HEK293T (cell line): ENCODE results near the gene METTL21A.

ENCODE experiments used
- CTCF ChIA-PET: fragments of 350-600 bp; formaldehyde crosslinking; extraction: SDS; loops from one replicate; lab custom pipeline; 2021; ENCODE audit warnings: antibody characterized with exemption, inconsistent platforms; lab: Yijun Ruan, JAX
- POLR2A ChIA-PET: fragments of 350-600 bp; formaldehyde crosslinking; extraction: SDS; loops from one replicate; lab custom pipeline; 2020; ENCODE audit warnings: antibody characterized with exemption, inconsistent platforms; lab: Yijun Ruan, JAX
- DNase-seq: peaks from one replicate; pipeline ENCODE4 v3.0.0; 2012; ENCODE audit warnings: mixed read lengths; ENCODE audit errors: extremely low spot score
- ARNT ChIP-seq: fragments of 450-650 bp; IDR thresholded peaks from 2 replicates; pipeline ENCODE4 v1.6.1; 2017; ENCODE audit warnings: mild to moderate bottlenecking
- BHLHE40 ChIP-seq: fragments of 450-650 bp; IDR thresholded peaks from 2 replicates; pipeline ENCODE4 v1.6.1; 2016; ENCODE audit warnings: mild to moderate bottlenecking, moderate library complexity, borderline replicate concordance
- CTBP1 ChIP-seq: fragments of 450-650 bp; IDR thresholded peaks from 2 replicates; pipeline ENCODE4 v1.6.1; 2016; ENCODE audit warnings: borderline replicate concordance
- ELF4 ChIP-seq: fragments of 450-650 bp; IDR thresholded peaks from 2 replicates; pipeline ENCODE4 v1.6.1; 2017; ENCODE audit warnings: antibody characterized with exemption
- FOXA1 ChIP-seq: fragments of 450-650 bp; IDR thresholded peaks from 2 replicates; pipeline ENCODE4 v1.6.1; 2016; ENCODE audit warnings: mild to moderate bottlenecking
- FOXK2 ChIP-seq: fragments of 450-650 bp; IDR thresholded peaks from 2 replicates; pipeline ENCODE4 v1.6.1; 2016; ENCODE audit warnings: mild to moderate bottlenecking
- FOXM1 ChIP-seq: fragments of 450-650 bp; IDR thresholded peaks from 2 replicates; pipeline ENCODE4 v1.6.1; 2017; ENCODE audit warnings: mild to moderate bottlenecking, borderline replicate concordance
- HDGF ChIP-seq: fragments of 450-650 bp; IDR thresholded peaks from 2 replicates; pipeline ENCODE4 v1.6.1; 2017; ENCODE audit warnings: antibody characterized with exemption, borderline replicate concordance
- L3MBTL2 ChIP-seq: fragments of 450-650 bp; conservative IDR thresholded peaks from 2 replicates; pipeline ENCODE4 v1.6.1; 2016; ENCODE audit warnings: mild to moderate bottlenecking
- LEF1 ChIP-seq: fragments of 450-650 bp; IDR thresholded peaks from 2 replicates; pipeline ENCODE4 v1.6.1; 2017; ENCODE audit warnings: mild to moderate bottlenecking, borderline replicate concordance
- NFRKB ChIP-seq: fragments of 450-650 bp; IDR thresholded peaks from 2 replicates; pipeline ENCODE4 v1.6.1; 2016; ENCODE audit warnings: mild to moderate bottlenecking, moderate library complexity
- PKNOX1 ChIP-seq: fragments of 450-650 bp; IDR thresholded peaks from 2 replicates; pipeline ENCODE4 v1.6.1; 2016
- SP1 ChIP-seq: fragments of 450-650 bp; IDR thresholded peaks from 2 replicates; pipeline ENCODE4 v1.6.1; 2017
- SUZ12 ChIP-seq: fragments of 450-650 bp; IDR thresholded peaks from 2 replicates; pipeline ENCODE4 v1.6.1; 2016; ENCODE audit warnings: mild to moderate bottlenecking
- TARDBP ChIP-seq: fragments of 450-650 bp; IDR thresholded peaks from 2 replicates; pipeline ENCODE4 v1.6.1; 2016
- ZNF384 ChIP-seq: fragments of 450-650 bp; IDR thresholded peaks from 2 replicates; pipeline ENCODE4 v1.6.1; 2016

METTL21A gene

DNA sequence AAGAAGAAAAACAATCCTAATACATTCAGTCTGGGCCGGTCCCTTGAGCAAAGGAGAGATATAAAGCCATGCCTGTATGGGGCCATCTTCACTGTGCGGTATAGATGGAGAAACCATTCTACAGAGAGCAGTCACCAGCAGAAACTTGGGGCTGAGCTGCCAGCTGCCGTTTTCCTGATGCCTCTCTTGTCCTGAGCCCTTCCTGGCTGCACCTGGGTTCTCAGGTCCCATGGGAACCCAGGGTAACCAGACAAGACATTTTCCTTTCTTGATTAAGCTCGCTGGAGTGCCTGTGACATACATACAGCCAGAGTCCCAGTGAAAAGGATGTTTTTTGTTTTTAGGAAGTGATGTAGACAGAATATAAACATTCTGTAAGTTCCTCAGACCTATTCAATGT is 5.3 kb upstream of the METTL21A start:
- ChIA-PET POLR2A (interaction anchor here (1.7 kb wide), 1 partner anchor 81 kb away, joined by 6 read pairs; the partner anchor contains the start of gene CCNYL1), CTCF (interaction anchor here (0.7 to 1.0 kb wide), 2 partner anchors 104 to 350 kb away, joined by 3 to 4 read pairs; no protein-coding TSS in a partner anchor)
- TF ChIP-seq FOXM1 = no peak
- TF ChIP-seq PKNOX1 = no peak
- no peak for TF ChIP-seq SP1
- TF ChIP-seq TARDBP = no peak
- no peak for TF ChIP-seq ELF4
- TF ChIP-seq SUZ12 = no peak
- TF ChIP-seq FOXK2 = no peak
- no peak for TF ChIP-seq HDGF
- no peak for TF ChIP-seq LEF1
- TF ChIP-seq ARNT = no peak
- no peak for TF ChIP-seq CTBP1
- no peak for TF ChIP-seq NFRKB
- no peak for DNase-seq

DNA sequence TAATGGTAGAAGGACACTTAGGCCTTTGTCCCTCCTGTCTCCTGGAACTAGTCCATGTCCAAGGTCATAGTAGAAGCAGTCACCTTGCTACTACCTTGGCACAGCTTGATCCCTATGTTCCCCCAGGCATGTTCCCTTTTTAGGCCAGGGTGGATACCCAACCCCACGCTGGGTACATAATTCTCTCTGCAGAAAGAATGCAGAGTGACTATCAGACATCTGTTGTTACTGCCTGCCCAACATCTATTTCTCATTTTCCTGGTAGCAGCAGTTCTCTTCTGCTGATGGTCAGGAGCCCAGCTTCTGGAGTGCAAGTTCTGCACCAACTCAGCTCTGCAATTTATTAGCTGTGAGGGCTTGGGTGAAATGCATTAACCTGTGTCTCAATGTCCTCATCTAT is 4.4 kb upstream of the METTL21A start:
- TF ChIP-seq LEF1 (no peak), ZNF384 (no peak), L3MBTL2 (no peak), FOXM1 (no peak), NFRKB (no peak)
- ChIA-PET CTCF (no interaction called here), POLR2A (interaction anchor here (1.7 kb wide), 1 partner anchor 82 kb away, joined by 6 read pairs; the partner anchor contains the start of gene CCNYL1)
- DNase-seq = no peak

DNA sequence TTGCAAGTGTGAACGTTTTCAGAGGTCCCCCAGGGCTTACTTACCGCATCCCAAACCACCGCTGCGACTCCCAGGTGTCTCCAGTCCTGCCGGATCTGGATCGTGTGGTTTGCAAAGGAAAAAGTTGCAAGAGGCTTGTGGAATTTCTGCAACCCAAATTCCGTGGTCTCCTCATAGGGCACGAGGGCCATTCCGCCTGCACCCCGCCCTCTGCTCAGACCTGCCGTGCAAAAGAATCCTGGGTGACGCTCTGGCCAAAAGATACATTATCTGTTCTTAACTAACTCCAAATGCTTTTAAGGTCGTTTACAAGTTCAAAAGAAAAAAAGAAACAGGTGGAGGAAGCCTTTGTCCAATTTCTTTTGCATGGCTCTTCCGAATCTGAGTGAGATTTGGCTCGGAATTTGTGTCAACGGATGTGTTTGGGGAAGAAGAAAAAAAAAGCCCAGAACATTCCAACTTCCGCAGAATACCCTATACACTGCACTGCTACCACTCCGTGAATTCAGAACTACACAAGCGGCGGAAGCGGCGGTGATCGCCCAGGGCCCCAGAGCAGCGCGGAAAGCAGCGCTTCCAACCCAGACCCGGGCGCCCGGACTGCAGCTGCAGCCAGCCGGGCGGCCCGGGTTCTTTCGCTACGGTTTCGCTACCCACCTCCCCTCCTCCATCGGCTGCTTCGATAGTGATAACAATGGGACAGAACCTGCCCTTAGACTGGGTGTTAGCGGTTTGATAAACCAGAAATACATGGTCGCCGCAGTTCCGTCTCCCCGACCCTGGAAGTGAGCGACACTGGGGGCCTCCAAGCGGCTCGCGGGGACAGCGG is 795 bp downstream of the METTL21A start:
- ChIA-PET POLR2A (interaction anchor here (0.6 to 3.4 kb wide), 17 partner anchors 10 to 416 kb away, joined by 3 to 32 read pairs (median 4); partner anchors contain the start of genes CCNYL1 and CREB1), CTCF (interaction anchor here (0.8 to 0.9 kb wide), 2 partner anchors 11 to 824 kb away, joined by 3 read pairs; no protein-coding TSS in a partner anchor)
- TF ChIP-seq BHLHE40 (no peak), HDGF (no peak), L3MBTL2 (no peak)
- DNase-seq = peak; percentile 55

- POLR2A ChIA-PET = interaction anchor here (1.9 kb wide), 1 partner anchor 92 kb away, joined by 5 read pairs; the partner anchor contains the start of gene CREB1
- TF ChIP-seq TARDBP (no peak), BHLHE40 (no peak), ELF4 (no peak), FOXM1 (no peak), NFRKB (no peak), FOXA1 (no peak), ARNT (no peak), HDGF (no peak), ZNF384 (no peak), FOXK2 (no peak), PKNOX1 (no peak), CTBP1 (no peak), L3MBTL2 (no peak)
- CTCF ChIA-PET = no interaction called here
- DNase-seq = no peak
Observed at GRCh38 chr2:207621501-207622039, 3.6 kb downstream of the METTL21A start.

DNA sequence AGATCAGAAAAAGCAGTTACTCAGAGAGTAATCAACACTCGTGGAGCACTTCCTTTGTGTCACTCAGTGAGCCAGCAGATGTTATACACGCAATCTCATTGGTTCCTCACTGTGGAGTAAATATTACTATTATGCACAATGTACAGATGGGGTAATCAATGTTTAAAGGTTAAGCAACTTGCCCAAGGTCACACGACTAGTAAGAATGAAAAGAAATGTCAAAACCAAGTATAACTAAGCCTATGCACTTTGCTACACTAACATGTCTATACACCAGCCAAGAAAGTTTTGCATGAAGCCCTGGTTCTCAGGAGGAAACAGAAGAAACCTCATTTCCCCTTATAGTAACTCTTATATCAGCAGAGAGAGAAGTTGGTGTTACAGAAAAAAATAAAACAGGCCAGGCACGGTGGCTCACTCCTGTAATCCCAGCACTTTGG is 5.4 kb downstream of the METTL21A start:
- CTCF ChIA-PET = no interaction called here
- POLR2A ChIA-PET = no interaction called here
- no peak for TF ChIP-seq ZNF384
- no peak for TF ChIP-seq FOXA1
- TF ChIP-seq NFRKB = no peak
- TF ChIP-seq SP1 = no peak
- no peak for TF ChIP-seq ELF4
- TF ChIP-seq LEF1 = no peak
- no peak for TF ChIP-seq CTBP1
- no peak for TF ChIP-seq L3MBTL2
- no peak for TF ChIP-seq PKNOX1
- TF ChIP-seq HDGF = no peak
- TF ChIP-seq TARDBP = no peak
- no peak for TF ChIP-seq SUZ12
- no peak for TF ChIP-seq FOXK2
- no peak for TF ChIP-seq BHLHE40
- TF ChIP-seq ARNT = no peak
- no peak for TF ChIP-seq FOXM1
- DNase-seq = no peak

GRCh38 chr2:207617011-207617671 is 8.1 kb downstream of the METTL21A start:
- CTCF ChIA-PET = no interaction called here
- no peak for DNase-seq
- POLR2A ChIA-PET = no interaction called here
- TF ChIP-seq NFRKB = no peak
- no peak for TF ChIP-seq PKNOX1
- TF ChIP-seq CTBP1 = no peak
- TF ChIP-seq TARDBP = no peak
- no peak for TF ChIP-seq FOXM1
- no peak for TF ChIP-seq ELF4
- TF ChIP-seq SP1 = no peak
- TF ChIP-seq LEF1 = no peak
- no peak for TF ChIP-seq FOXK2
- TF ChIP-seq SUZ12 = no peak
- TF ChIP-seq ARNT = no peak
- no peak for TF ChIP-seq HDGF
- TF ChIP-seq FOXA1 = no peak
- TF ChIP-seq BHLHE40 = no peak
- TF ChIP-seq L3MBTL2 = no peak
- TF ChIP-seq ZNF384 = no peak
